AG08395 (cell line): ENCODE results near the gene UFM1.
"Not testable (repeated sequence)": the region's sequence is repeated elsewhere in the genome, so short reads cannot be mapped to it uniquely, and the experiment has no call there.

Experiments
- DNase-seq: peaks from one replicate; pipeline ENCODE4 v3.0.0; 2012; ENCODE audit warnings: mixed read lengths, low spot score

Gene UFM1

DNA sequence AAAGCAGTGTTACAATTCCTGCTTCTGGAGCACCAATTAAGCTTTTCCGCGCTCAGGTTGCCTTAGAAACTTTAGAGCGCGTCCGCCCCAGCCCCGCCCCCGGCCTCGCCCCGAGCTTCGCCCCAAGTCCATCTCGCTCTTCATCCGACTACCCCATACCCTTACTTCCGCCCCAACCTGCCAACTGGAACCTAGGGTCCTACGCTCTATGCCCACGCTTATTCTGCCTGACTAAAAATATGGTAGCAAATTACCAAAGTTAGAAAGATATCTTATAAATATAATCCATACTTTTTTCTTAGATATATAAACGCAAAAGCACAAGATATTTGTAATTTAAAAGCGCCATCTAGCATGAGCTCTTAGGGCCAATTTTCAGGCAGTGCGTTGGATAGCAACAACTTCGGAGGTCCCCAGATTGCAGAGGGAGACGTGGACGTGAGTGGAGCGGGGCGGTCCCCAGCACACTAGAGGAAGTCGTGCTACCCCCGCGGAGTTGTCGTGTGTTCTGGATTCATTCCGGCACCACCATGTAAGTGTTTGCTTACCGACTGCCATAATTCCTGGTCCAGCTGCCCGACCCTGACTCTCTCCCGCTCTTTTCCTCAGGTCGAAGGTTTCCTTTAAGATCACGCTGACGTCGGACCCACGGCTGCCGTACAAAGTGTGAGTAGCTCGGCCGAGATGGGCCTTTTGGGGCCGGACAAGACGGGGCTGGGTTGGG lies at the start of gene UFM1:
UFM1 (plus strand) TSS at position 462 of the 724 bp plus-strand sequence; CDS start at position 531, 69 bp downstream.
- peak; percentile 94 for DNase-seq

DNA sequence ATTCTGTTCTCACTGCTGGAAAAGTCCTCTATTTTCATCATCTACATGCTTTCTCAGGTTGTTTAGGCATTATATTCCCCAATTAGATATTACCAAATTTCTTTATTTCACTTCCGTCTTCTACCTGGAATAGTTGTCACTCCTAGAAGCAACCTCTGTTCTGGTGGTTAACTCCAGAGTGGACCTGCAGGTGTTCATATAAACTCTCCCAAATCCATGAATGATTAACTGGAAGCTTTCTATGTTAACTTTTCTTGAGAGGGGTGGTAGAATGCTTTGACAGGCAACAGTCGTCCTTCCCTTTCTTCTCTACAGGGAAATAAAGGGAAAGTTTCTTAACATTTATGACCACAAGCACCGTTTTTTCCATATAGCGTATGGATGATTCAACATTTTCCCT lies 48.4 kb upstream of the UFM1 start:
- DNase-seq = no peak

DNA sequence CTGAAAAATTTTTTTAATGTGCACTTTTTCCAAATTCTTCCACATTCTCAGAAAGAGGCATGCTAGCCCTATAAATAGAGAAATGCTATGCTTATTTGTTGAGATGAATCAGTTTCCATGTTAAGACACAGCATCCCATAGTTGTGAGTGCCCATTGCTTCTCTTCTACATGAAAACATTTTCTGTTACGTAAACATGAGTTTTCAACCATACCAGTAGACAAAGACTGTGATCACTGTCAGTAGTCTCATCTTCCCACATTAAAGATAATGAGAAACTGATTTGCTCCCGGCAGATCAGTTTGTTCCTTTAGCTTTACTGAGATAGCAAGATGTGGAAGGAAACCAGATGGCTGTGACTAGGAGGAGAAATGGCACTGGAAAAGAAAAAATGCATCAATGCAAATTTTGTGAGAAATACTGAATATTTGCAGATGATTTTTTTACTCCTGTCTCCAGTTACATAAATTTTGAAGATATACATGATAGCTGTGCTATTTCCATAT lies 45.8 kb upstream of the UFM1 start:
- DNase-seq = no peak

DNA sequence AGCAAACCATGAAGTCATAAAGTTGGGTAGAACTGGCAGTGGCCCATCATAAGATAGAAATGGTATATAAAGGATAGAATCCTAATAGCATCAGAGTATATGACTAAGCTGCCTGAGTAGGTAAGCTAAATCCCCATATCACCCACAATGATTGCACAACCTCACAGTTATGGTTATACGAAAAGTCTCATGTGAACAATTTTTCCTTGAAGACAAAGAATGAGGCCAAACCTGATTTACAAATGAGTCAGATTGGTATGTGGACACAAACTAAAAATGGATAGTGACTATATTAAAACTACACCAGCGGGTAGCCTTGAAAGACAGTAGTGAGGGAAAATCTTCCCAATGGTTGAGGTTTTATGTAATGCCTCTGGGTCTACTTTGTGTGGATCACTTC lies 40.9 kb upstream of the UFM1 start:
- DNase-seq = peak; percentile 5

DNA sequence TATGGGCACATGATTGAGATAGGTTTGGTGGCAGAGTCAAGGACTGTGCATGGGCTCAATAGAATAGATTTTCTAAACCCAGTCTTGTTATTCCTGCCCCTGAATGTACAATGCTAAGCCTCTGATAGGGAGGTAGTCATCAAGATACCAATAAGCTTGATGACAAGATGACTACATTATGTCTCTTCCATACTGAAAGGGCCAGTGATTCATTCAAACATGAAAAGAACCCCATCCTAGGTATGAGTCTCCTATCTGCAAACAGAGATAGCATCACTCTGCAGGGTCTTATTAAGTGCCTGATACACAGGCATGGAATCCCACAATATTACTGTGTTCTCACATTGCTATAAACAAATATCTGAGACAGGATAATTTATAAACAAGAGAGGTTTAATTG lies 40.3 kb upstream of the UFM1 start:
- DNase-seq = no peak

DNA sequence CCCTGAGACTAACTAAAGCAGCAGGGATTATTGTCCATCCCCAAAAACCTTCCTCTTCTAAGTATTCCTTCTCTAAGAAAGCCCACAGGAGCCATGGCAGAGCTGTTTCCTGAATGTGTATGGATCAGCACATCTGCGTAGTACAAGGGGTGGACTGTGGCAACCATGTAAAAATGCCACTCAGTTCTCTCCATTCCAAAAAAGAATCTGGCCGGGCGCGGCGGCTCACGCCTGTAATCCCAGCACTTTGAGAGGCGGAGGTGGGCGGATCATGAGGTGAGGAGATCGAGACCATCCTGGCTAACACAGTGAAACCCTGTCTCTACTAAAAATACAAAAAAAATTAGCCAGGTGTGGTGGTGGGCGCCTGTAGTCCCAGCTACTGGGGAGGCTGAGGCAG lies 38.5 kb upstream of the UFM1 start:
- DNase-seq = not testable (repeated sequence)

DNA sequence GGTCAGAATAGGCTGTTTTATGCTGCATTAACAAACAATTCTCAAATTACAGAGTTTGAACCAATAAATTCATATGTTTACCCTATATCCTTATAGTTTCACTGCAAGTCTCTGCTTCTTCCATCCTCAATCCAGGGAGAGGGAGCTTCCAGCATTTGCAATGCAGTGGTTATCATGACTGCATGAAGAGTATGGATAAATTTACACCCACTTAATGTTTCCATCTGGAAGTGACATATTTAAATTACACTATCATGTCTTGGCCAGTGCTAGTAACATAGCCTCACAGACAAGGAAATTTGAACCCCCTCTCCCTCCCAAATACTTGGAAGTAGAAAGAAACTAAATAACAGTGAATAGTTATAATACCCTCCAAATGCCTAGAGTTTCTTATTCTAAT lies 33.5 kb upstream of the UFM1 start:
- no peak for DNase-seq

DNA sequence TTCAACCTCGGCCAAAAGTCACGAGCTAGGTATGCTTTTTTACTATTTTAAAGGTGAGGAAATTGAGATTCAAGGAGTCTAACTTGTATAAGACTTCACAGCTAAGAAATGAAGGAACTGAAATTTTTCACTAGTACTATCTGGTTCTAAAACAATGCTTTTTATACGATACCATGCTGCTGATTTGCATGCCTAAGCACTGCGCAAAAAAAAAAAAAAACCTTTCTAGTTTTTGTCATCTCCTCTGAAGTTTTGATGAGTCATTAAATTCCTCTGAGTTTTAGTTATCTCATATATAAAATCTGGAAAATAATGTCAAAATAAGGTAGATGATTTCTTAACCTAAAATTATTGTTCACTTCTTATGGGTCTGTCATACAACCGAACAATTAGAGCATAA lies 28.0 kb upstream of the UFM1 start:
- DNase-seq = no peak

DNA sequence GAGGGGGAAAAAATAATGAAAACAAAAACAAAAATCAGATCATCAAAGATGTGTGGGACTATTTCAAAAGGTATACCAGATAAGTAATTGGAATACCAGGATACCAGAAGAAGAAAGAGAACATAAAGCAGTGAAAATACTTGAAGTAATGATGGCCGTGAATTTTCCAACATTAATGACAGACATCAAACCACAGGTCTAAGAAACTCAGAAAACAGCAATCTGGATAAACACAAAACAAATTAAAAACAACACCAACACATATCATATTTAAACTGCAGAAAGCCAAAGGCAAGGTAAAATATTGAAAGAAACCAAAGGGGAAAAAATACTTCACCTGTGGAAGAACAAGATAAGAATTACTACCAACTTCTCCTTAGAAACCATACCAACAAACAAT lies 24.2 kb upstream of the UFM1 start:
- no peak for DNase-seq

DNA sequence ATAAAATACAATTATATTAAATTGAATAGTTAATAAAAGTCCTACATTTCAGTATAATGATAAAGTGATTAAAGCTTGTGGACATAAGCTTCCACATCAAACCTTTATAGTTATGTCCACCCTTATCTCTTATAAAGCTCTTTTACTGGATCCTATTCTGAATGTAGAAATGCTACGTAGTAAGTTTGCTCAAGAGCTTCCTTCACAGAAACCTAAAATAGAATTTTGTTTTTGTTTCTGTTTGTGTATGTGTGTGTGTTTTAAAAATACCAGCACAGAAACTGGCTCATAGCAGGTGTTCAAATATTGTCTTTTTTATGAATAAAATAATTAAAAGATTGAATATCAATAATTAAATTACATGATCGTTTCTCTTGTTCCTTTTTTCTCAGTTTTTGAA lies 21.0 kb upstream of the UFM1 start:
- DNase-seq = no peak

DNA sequence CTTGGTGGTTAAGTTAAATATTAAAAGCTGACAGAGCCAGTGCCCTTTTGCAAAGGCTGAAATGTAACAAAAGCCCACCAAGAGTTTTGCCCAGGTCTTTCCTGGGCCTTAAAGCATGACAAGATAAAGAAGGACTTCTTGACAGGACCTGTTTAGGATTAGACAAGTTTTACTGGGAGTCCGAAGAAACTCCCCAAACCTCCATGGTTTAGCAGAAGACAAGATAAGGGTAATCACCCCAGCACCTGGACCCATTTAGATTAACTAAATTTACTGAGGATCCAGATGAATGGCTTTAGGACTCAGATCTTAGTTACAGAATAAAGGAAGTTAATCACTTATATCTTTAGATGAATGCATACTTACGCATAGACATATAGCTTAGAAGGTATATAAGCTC lies 14.8 kb upstream of the UFM1 start:
- no peak for DNase-seq

DNA sequence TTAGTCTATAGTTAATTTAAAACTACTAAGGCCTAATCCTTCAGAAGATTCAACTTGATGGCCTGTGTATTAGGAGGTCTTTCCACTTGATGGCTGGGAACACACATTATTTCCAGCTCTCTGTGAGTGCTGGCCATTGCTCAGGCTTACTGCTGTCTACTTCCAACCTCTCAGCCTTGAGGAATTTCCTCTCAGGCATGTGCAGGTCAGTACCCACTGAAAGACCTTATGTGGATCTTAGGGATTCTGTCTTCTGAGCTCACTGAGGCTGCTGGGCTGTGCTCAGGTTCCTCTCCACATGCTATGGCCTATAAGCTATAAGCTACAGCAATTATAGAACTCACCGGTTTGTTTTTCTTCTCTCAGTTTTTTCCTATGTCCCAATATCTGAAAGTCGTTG lies 11.6 kb upstream of the UFM1 start:
- no peak for DNase-seq

DNA sequence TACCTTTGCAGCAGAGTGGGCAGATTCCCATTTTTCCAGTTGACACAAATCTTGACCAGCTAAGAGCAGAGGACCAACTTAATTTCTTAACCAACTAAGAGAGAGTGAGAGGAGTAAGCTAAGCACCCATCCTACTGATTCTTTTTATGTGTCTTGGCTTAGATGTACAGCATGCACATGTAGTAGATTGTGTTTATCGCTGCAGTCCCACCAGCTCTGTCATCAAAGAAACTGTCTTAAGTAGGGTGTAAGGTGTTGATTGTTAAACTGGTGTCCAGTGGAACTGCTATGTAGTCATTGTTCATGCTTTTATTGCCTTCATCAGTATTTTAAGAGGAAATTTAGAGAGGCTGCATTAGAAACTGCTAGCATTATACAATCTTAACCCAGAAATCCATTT lies 9.0 kb upstream of the UFM1 start:
- DNase-seq = no peak

DNA sequence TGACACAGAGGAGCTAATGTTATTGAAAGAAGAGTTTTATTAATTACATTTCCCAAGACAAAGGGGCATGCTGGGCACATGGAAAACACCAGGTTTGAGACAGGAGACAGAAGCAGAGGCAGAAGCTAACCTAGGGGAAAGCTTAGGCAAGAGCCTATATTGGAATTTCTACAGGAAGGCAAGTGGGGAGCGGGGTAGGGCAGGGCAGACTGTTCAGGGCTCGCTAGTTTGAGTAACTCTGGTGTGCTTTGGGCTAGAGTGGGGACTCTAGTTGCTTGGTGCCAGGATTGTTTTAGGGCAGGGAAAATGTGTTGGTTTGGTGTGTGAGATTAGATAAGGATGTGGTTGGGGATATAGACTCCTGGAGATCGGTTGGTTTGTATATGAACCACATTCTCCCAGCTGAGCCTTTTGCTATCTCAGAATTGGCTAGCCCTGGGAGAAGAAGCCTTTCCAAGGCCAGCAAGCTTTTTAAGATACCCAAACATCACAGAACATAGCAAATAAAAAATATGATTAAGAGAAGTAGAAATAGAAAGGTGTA lies 8.4 kb upstream of the UFM1 start:
- DNase-seq = no peak

DNA sequence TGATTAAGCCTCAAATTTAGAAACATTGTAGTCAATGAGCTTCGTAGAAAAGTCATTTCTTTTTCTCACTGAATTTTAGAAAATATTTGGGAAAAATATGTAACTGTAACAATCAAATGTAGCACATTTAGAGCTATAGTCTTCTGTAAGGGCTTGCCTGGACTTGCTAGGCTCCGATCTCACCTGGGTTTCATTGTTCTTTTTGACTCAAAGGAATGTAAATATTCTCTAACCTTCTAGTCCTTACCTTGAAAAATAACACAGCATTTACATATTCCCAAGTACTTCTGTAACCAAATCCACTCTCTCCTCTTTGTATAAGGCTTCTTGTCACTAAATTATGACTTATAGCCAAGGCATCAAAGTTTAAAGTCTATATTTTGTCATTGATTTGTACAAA lies 2.9 kb upstream of the UFM1 start:
- DNase-seq = no peak

DNA sequence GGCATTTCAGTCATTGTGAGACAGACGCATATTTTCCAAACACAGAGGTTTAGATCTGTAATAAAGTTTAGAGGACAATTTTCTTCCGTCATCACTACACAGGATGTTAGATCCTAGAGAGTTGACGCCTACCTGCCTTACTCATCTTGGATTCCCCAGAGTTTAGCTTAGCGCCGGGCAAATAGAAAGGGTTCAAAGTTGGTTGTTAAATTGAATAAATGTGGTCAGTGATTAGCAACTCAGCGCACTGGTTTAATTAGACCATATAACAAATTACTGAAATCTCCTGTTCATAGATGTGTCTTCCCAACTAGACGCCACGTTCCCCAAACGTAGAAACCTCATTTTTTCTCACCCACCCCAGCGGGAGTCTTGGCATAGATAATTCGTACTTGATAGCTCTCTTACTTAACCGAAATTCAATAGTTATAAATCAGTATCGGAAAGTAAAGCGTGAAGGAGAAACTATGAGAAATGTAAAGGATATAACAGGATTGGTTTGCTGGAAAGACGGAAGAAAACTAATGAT lies 726 bp upstream of the UFM1 start:
- peak; percentile 30 for DNase-seq

DNA sequence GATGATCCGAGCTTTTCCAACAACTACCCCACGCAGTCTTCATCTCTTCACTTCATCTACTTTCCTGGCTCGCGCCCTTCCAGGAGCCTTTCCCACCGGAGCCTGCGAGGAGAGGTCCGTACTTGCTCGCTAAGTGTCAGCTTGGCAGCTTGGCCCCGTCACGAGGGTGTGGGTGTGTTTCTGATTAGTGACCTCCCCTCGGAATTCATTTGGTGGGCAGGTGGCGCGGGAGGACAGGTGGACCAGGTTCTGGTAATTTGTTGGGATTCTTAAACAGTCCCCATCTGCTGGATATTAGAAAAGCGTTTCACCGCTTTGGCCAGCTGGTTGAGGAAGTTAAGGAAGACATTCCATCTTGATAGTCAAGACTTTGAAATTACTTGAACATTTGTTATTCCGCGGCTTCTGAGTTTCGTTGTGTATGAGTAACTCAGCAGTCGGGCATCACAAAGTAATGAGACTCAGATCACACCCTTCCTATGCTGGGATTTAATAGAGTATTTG lies 515 bp downstream of the UFM1 start:
- DNase-seq = peak; percentile 44

DNA sequence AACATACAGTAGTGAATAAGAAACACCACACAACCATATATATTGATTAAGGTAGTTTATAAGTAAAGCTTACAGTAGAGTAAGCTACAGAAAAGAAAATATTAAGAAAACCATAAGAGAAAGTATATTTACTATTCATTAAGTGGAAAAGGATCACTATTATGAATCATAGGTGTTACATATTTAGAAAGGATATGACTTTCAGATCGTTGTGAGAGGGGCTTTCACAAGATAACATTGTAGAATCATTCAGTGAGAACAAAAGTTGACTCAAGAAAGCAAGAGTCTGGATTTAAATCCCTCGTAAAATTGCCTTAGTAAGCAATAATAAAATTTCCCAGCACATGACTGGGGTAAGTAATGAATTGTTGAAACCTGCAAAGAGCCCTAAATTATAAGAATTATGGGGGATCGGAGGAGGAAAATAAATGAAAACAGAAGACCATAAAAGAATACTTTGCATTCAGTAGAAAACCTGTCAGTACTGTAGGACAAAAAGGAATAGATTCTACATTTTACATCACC lies 6.0 kb downstream of the UFM1 start:
- DNase-seq = no peak

DNA sequence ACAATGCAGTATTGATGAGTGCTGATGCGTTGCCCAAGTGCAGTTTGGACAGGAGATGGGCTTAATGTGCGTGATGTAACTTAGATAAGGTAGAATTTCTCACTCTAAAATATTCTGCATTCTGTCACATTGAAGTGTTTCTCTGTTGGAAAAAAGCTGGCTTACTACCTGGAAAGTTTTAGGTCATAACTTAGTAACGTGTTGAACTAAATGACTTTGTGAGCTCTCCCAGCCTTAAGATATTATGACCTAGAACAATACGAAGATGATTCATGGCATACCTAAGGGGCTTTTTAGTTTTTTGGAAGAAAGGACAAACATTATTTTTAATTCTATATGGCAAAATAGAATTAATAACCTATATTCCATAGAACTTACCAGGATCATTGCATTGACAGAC lies 9.0 kb downstream of the UFM1 start:
- no peak for DNase-seq

DNA sequence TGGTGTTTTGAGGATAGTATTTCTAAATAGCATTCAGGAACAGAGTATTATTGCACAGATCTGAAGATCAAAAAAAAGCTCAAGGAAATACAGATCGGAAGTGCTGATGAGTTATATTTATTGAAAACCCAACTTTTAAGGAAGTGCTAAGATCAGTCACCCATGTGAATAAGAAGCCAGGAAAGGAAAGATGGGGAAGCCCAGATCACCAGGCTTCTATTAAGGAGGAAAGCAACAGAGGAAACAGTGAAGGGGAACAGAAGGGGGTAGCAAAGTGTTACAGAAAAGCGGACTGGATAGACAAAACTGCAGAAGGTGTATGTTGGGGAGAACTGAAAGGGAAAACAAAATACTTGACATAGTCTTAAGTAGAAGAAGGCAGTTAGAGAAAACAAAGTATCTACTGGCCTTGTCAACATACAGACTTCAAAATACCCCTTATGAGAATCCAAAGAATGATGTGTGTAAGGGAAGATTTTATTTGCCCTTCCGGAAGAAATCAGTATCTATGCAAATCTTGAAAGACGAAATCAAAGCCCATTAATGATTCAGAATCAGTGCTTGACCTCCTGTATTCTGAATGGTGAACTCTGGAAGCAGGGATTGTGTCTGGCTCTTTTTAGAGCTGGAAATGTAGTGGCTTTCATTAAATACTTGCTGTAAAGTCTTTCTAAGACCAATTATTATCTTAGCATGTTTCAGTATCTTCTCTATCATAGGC lies 12.1 kb downstream of the UFM1 start:
- DNase-seq = no peak

DNA sequence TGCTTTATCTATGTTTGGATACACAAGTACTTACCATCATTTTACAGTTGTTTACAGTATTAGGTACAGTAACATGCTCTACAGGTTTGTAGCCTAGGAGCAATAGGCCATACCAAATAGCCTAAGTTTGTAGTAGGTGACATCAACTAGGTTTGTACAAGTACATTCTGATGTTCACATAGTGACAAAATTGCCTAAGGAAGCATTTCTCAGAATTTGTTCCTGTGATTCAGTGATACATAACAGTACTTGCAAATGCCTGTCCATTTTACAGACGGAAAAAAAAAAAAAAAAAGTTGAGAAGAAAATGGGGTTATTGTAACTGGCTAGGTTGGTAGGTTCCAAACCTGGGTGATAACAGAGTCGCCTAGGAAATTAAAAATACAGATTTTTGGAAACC lies 13.6 kb downstream of the UFM1 start:
- DNase-seq = no peak

DNA sequence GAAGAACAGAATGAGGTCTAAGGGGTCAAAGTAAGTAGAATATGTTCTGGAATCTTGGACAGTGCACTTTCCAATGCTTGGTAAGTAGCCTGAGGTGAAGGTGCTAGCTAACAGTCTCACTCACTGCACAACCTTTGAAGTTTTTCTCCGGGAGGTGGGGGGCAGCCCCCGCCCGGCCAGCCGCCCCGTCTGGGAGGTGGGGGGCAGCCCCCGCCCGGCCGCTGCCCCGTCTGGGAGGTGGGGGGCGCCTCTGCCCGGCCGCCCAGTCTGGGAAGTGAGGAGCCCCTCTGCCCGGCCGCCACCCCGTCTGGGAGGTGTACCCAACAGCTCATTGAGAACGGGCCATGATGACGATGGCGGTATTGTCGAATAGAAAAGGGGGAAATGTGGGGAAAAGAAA lies 14.1 kb downstream of the UFM1 start:
- not testable (repeated sequence) for DNase-seq

DNA sequence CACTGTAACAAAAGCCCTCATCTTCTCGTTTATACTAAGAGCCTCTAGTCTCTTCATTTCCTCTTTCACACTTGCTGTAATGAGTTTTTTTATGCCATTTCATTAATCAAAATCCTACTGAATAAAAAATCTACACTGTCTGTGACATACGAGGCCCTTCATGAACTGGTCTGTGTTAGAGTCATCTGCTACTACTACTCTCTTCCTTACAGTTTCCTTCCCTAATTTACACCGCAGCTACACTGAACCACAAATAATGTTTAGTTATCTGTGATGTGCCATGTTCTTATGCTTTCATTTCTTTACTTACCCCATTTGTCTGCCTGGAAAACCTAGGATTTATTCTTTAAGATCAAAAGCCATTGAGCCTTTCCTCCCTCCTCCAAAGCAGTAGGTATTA lies 16.0 kb downstream of the UFM1 start:
- no peak for DNase-seq
